SK-N-SH (cell line): ENCODE results near the gene MGST2.

Source experiments
- CHD2 ChIP-seq: fragments of 150-350 bp; IDR thresholded peaks from 2 replicates; pipeline ENCODE4 v1.6.1; 2018; ENCODE audit warnings: low read length; ENCODE audit not compliant: partially characterized antibody
- EP300 ChIP-seq, 2 experiments: IDR thresholded peaks; 2 replicates each; pipeline versions ENCODE4 v1.4.0 to v1.6.1; 2012; ENCODE audit warnings: borderline replicate concordance in 1 of 2, low read depth in 1 of 2, low read length in 1 of 2
- RAD21 ChIP-seq: IDR thresholded peaks from 2 replicates; pipeline ENCODE4 v1.6.1; 2012; ENCODE audit warnings: mild to moderate bottlenecking, low read length
- TF ChIP-seq, protein P1 (sequence below): IDR thresholded peaks from 2 replicates; pipeline ENCODE4 v1.6.1; 2012; ENCODE audit warnings: mild to moderate bottlenecking, low read depth, low read length, moderate library complexity

DNA sequence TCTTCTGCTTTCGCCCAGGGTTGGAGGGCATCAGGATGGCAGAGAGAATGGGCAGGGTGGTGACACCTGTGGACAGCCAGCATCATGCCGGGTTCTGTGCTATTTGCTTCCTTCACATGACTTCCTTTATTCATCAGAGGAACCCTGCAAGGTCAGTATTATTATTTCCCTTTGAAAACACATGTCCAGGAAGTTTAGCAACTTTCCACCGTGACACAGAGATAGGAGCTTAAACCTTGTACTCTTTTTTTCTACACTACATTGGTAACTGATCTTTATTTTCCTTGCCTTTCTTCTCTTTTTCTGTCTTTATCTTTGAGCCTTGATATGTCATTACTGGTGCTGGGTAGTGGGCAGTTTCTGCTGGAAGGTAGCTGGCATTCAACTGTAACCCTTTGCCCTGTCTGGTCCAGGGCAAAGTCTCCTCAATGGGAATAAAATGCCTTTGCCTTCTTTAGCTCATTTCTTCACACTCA, 5.0 kb upstream of the MGST2 start:
- TF ChIP-seq, protein P1, sequence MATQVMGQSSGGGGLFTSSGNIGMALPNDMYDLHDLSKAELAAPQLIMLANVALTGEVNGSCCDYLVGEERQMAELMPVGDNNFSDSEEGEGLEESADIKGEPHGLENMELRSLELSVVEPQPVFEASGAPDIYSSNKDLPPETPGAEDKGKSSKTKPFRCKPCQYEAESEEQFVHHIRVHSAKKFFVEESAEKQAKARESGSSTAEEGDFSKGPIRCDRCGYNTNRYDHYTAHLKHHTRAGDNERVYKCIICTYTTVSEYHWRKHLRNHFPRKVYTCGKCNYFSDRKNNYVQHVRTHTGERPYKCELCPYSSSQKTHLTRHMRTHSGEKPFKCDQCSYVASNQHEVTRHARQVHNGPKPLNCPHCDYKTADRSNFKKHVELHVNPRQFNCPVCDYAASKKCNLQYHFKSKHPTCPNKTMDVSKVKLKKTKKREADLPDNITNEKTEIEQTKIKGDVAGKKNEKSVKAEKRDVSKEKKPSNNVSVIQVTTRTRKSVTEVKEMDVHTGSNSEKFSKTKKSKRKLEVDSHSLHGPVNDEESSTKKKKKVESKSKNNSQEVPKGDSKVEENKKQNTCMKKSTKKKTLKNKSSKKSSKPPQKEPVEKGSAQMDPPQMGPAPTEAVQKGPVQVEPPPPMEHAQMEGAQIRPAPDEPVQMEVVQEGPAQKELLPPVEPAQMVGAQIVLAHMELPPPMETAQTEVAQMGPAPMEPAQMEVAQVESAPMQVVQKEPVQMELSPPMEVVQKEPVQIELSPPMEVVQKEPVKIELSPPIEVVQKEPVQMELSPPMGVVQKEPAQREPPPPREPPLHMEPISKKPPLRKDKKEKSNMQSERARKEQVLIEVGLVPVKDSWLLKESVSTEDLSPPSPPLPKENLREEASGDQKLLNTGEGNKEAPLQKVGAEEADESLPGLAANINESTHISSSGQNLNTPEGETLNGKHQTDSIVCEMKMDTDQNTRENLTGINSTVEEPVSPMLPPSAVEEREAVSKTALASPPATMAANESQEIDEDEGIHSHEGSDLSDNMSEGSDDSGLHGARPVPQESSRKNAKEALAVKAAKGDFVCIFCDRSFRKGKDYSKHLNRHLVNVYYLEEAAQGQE = no peak
- TF ChIP-seq EP300 (IDR thresholded peaks at IDR 0.05; ENCODE audit: borderline replicate concordance in 1 of 2, low read depth in 1 of 2, low read length in 1 of 2) = no peak
- TF ChIP-seq CHD2 = no peak
- TF ChIP-seq RAD21 = no peak
